GM23338 (cell line): Measurements from ENCODE around the gene MTA3. TPM values are rescaled to one million over a fixed set of nuclear protein-coding genes. Genes with fewer than 3 reads are reported as not detected.

Experiments used
- ATAC-seq: fragments of 200-7000 bp; cut with Tn5 transposase; 3 replicates; pipeline ENCODE4 v1.9.1; 2020
- DNase-seq: peaks from one replicate; pipeline ENCODE4 v3.0.0-alpha.2; 2015; ENCODE audit warnings: low spot score
- H2AFZ ChIP-seq: fragments of 200-600 bp; sonication (generic); 2 replicates; pipeline ENCODE4 v1.8.0; 2016; ENCODE audit warnings: antibody characterized with exemption, mild to moderate bottlenecking, moderate library complexity
- H3F3A ChIP-seq: fragments of 200-600 bp; sonication (generic); replicated peaks from 2 replicates; pipeline ENCODE4 v1.8.0; 2017; ENCODE audit warnings: antibody characterized with exemption, mixed run types, low read depth
- H3K27ac ChIP-seq: fragments of 200-600 bp; sonication (generic); 2 replicates; pipeline ENCODE4 v1.6.1; 2016; ENCODE audit warnings: low read depth
- H3K27me3 ChIP-seq: fragments of 200-600 bp; sonication (generic); 2 replicates; pipeline ENCODE4 v1.8.0; 2016; ENCODE audit warnings: mild to moderate bottlenecking, mixed run types, moderate library complexity; ENCODE audit not compliant: insufficient read depth
- H3K36me3 ChIP-seq: fragments of 200-600 bp; sonication (generic); 2 replicates; pipeline ENCODE4 v1.8.0; 2016; ENCODE audit warnings: mild to moderate bottlenecking; ENCODE audit not compliant: insufficient read depth
- H3K4me1 ChIP-seq: fragments of 200-600 bp; sonication (generic); 2 replicates; pipeline ENCODE4 v1.8.0; 2016; ENCODE audit warnings: mild to moderate bottlenecking, moderate library complexity; ENCODE audit not compliant: insufficient read depth
- H3K4me2 ChIP-seq: fragments of 200-600 bp; sonication (generic); 2 replicates; pipeline ENCODE4 v1.7.1; 2017; ENCODE audit warnings: mixed run types
- H3K4me3 ChIP-seq: fragments of 200-600 bp; sonication (generic); 2 replicates; pipeline ENCODE4 v1.6.1; 2016; ENCODE audit warnings: mixed run types
- H3K79me2 ChIP-seq: fragments of 200-600 bp; sonication (generic); replicated peaks from 2 replicates; pipeline ENCODE4 v1.8.0; 2017; ENCODE audit warnings: mild to moderate bottlenecking; ENCODE audit not compliant: insufficient read depth
- H3K9me2 ChIP-seq: fragments of 200-600 bp; sonication (generic); 2 replicates; pipeline ENCODE4 v1.8.0; 2017; ENCODE audit not compliant: insufficient read depth
- H4K20me1 ChIP-seq: fragments of 200-600 bp; sonication (generic); replicated peaks from 2 replicates; pipeline ENCODE4 v1.8.0; 2017; ENCODE audit warnings: mild to moderate bottlenecking; ENCODE audit not compliant: insufficient read depth
- H3K27ac Mint-ChIP-seq: 2 replicates; pipeline ENCODE4 v1.8.0; 2020; ENCODE audit warnings: inconsistent platforms, mild to moderate bottlenecking, moderate library complexity, mixed read lengths
- H3K27me3 Mint-ChIP-seq: 3 replicates; pipeline ENCODE4 v1.8.0; 2022; ENCODE audit warnings: low read depth, mild to moderate bottlenecking, moderate library complexity, mixed read lengths, inconsistent platforms; ENCODE audit not compliant: insufficient read depth, poor library complexity
- H3K36me3 Mint-ChIP-seq: 3 replicates; pipeline ENCODE4 v1.8.0; 2021; ENCODE audit warnings: low read depth, mild to moderate bottlenecking, inconsistent platforms, moderate library complexity, mixed read lengths
- H3K4me1 Mint-ChIP-seq: 3 replicates; pipeline ENCODE4 v1.8.0; 2020; ENCODE audit warnings: mild to moderate bottlenecking, inconsistent platforms, mixed read lengths
- H3K4me3 Mint-ChIP-seq: 3 replicates; pipeline ENCODE4 v1.8.0; 2021; ENCODE audit warnings: moderate library complexity, mild to moderate bottlenecking, inconsistent platforms, mixed read lengths
- H3K9me3 Mint-ChIP-seq: 3 replicates; pipeline ENCODE4 v1.8.0; 2020; ENCODE audit warnings: moderate library complexity, mild to moderate bottlenecking, inconsistent platforms, mixed read lengths
- CREB1 ChIP-seq: fragments of 250-450 bp; sonication (Bioruptor Pico); IDR thresholded peaks from 2 replicates; pipeline ENCODE4 v1.5.0; 2020; ENCODE audit warnings: low read depth, mild to moderate bottlenecking, moderate library complexity
- ETS1 ChIP-seq: IDR thresholded peaks from 2 replicates; pipeline ENCODE4 v1.6.1; 2016; ENCODE audit warnings: antibody characterized with exemption
- EZH2 ChIP-seq: fragments of 200-600 bp; sonication (generic); IDR thresholded peaks from one replicate; pipeline ENCODE4 v1.8.0; 2017; ENCODE audit warnings: antibody characterized with exemption, mild to moderate bottlenecking, low read depth; ENCODE audit not compliant: unreplicated experiment
- JUNB ChIP-seq: IDR thresholded peaks from one replicate; pipeline ENCODE4 v1.6.1; 2016; ENCODE audit warnings: antibody characterized with exemption; ENCODE audit not compliant: unreplicated experiment
- NANOG ChIP-seq: IDR thresholded peaks from 2 replicates; pipeline ENCODE4 v1.6.1; 2016; ENCODE audit warnings: antibody characterized with exemption, borderline replicate concordance
- POLR2AphosphoS5 ChIP-seq: IDR thresholded peaks from 2 replicates; pipeline ENCODE4 v1.6.1; 2016; ENCODE audit warnings: antibody characterized with exemption, low read depth
- REST ChIP-seq: IDR thresholded peaks from one replicate; pipeline ENCODE4 v1.6.1; 2018; ENCODE audit warnings: antibody characterized with exemption; ENCODE audit not compliant: unreplicated experiment
- STAT1 ChIP-seq: IDR thresholded peaks from one replicate; pipeline ENCODE4 v1.6.1; 2016; ENCODE audit warnings: antibody characterized with exemption; ENCODE audit not compliant: unreplicated experiment
- ZNF114 ChIP-seq: fragments of 250-450 bp; sonication (Bioruptor Pico); IDR thresholded peaks from 2 replicates; pipeline ENCODE4 v1.5.0; 2020; ENCODE audit warnings: mild to moderate bottlenecking, moderate library complexity
- ZNF331 ChIP-seq: fragments of 250-450 bp; sonication (Bioruptor Pico); IDR thresholded peaks from 2 replicates; pipeline ENCODE4 v1.5.0; 2020; ENCODE audit warnings: low read depth, mild to moderate bottlenecking, moderate library complexity
- ZNF462 ChIP-seq: fragments of 250-450 bp; sonication (Bioruptor Pico); IDR thresholded peaks from 2 replicates; pipeline ENCODE4 v1.5.0; 2020; ENCODE audit warnings: mild to moderate bottlenecking, moderate library complexity
- polyA plus RNA-seq: library from polyadenylated mRNA; unstranded; fragments of >200 nt; fragmentation: Nextera tagmentation; extraction: Ambion mirVana; gene quantifications from 2 replicates; pipeline ENCODE4 v1.2.1, GENCODE V29; 2016
- total RNA-seq: library from RNA; depleted of rRNA; stranded (reverse); fragments of >200 nt; shearing (Covaris generic); gene quantifications from 2 replicates; pipeline ENCODE4 v1.2.3, GENCODE V29; 2014

The MTA3 gene
- total and polyA plus RNA-seq, 2 experiments from 2014 or later, result 162 to 208 TPM

- TF ChIP-seq REST (no peak), POLR2AphosphoS5 (no peak)
These were observed 32.6 kb downstream of the MTA3 start (continued) for GRCh38 chr2:42601076-42601475.

- peak overlapping the region; percentile 78 for H3K27ac ChIP-seq
- peaks cover 17% of the 10 kb centered on the region for H3K9me3 Mint-ChIP-seq
- H3K4me3 ChIP-seq, result no peak overlapping the region
- no peaks in the 10 kb centered on the region for H3K9me2 ChIP-seq
- H3K36me3 ChIP-seq, result 0 out of 2 replicates have a peak, but pooled peaks cover 7% of the 10 kb centered on the region
- peaks cover 47% of the 10 kb centered on the region for H3K36me3 Mint-ChIP-seq
- peaks cover 15% of the 10 kb centered on the region; the same call in 1 of the 2 replicates for H3F3A ChIP-seq
- peaks cover 4% of the 10 kb centered on the region; the same call in 2 of the 3 replicates for H3K4me1 Mint-ChIP-seq
- H4K20me1 ChIP-seq, result peaks cover 49% of the 10 kb centered on the region
- no peak overlapping the region for H2AFZ ChIP-seq
- H3K27me3 ChIP-seq, result no peaks in the 10 kb centered on the region
- H3K4me2 ChIP-seq, result no peak overlapping the region
- H3K79me2 ChIP-seq, result peaks cover 79% of the 10 kb centered on the region
- peaks cover 10% of the 10 kb centered on the region for H3K27me3 Mint-ChIP-seq
- no peak overlapping the region for H3K4me3 Mint-ChIP-seq
- ATAC-seq (no peak; the same call in 1 of the 3 replicates), DNase-seq (no peak)
- H3K4me1 ChIP-seq, result peaks cover 15% of the 10 kb centered on the region
- H3K27ac Mint-ChIP-seq, result no peak overlapping the region; the same call in 1 of the 2 replicates
- TF ChIP-seq NANOG, result no peak
- TF ChIP-seq CREB1 (CRISPR knock-in tag), result no peak
- no peak for TF ChIP-seq STAT1
- TF ChIP-seq POLR2AphosphoS5, result no peak
- no peak for TF ChIP-seq EZH2
- TF ChIP-seq ETS1, result no peak
- TF ChIP-seq JUNB, result no peak
- no peak for TF ChIP-seq ZNF462 (CRISPR knock-in tag)
- no peak for TF ChIP-seq ZNF331
- no peak for TF ChIP-seq ZNF114 (CRISPR knock-in tag)
These were observed 33.9 kb downstream of the MTA3 start for GRCh38 chr2:42602218-42602875.
